ENCODE results near the gene DYNLT5.
A peak's percentile ranks its signal among the peaks of the same experiment; 100 is the strongest.
"Not testable (repeated sequence)": the region's sequence is repeated elsewhere in the genome, so short reads cannot be mapped to it uniquely, and the experiment has no call there.

Gene DYNLT5

GRCh38 chr1:66785800-66786199, 33.5 kb downstream of the DYNLT5 start:
- DNase-seq (ENCODE audit: low read depth in 2 of 2, low spot score in 1 of 2), result not testable (repeated sequence)

- no peak for DNase-seq (ENCODE audit: low read depth in 2 of 2, low spot score in 1 of 2)
Measured at GRCh38 chr1:66787641-66788040, 35.4 kb downstream of the DYNLT5 start.

GRCh38 chr1:66788231-66788939, 36.1 kb downstream of the DYNLT5 start:
- DNase-seq (ENCODE audit: low read depth in 2 of 2, low spot score in 1 of 2), result peak; percentile 28 to 30

GRCh38 chr1:66791621-66792610, 39.7 kb downstream of the DYNLT5 start:
- DNase-seq (ENCODE audit: low read depth in 2 of 2, low spot score in 1 of 2), result no peak

DNA sequence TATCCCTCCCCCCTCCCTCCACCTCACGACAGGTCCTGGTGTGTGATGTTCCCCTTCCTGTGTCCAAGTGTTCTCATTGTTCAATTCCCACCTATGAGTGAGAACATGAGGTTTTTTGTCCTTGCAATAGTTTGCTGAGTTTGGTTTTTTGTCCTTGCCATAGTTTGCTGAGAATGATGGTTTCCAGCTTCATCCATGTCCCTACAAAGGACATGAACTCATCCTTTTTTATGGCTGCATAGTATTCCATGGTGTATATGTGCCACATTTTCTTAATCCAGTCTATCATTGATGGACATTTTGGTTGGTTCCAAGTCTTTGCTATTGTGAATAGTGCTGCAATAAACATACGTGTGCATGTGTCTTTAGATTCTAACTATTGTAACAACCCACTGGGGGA, 43.6 kb downstream of the DYNLT5 start:
- not testable (repeated sequence) for DNase-seq (ENCODE audit: low read depth in 2 of 2, low spot score in 1 of 2)

GRCh38 chr1:66809245-66809644, 57.0 kb downstream of the DYNLT5 start:
- no peak for DNase-seq (ENCODE audit: low read depth in 2 of 2, low spot score in 1 of 2)

- DNase-seq (ENCODE audit: low read depth in 2 of 2, low spot score in 1 of 2), result no peak
Measured at GRCh38 chr1:66809736-66810326, 57.6 kb downstream of the DYNLT5 start.

DNA sequence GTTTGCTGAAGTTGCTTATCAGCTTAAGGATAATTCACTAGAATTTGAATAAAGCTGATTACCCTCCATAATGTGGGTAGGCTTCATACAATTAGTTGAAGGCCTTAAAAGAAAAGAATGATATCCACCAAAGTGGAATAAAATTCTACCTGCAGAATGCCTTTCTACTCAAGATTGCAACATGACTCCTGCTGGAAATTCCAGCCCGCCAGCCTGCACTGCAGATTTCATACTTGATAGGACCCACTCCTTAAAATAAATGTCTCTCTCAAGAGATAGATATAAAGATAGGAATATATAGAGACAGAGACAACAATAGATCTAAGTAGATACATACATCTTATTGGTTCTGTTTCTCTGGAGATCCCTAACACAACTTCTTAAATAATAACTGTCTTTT, 72.5 kb downstream of the DYNLT5 start:
- DNase-seq (ENCODE audit: low read depth in 2 of 2, low spot score in 1 of 2), result no peak

Measured in stimulated activated CD8-positive, alpha-beta memory T cell treated with anti-CD3 and anti-CD28 coated beads, Interleukin-4, amount 100 ng/mL, for 4 hours (primary cell).